Measurements from ENCODE around the gene HPCAL1.

HPCAL1 gene

GRCh38 chr2:10389573-10389972, 86.9 kb downstream of the HPCAL1 start:
- DNase-seq (ENCODE audit: low spot score) = no peak

GRCh38 chr2:10390369-10390801, 87.7 kb downstream of the HPCAL1 start:
- no peak for DNase-seq (ENCODE audit: low spot score)

GRCh38 chr2:10392100-10392499, 89.4 kb downstream of the HPCAL1 start:
- no peak for DNase-seq (ENCODE audit: low spot score)

GRCh38 chr2:10392548-10392947, 89.8 kb downstream of the HPCAL1 start:
- DNase-seq (ENCODE audit: low spot score) = no peak

- DNase-seq (ENCODE audit: low spot score) = no peak
Observed at GRCh38 chr2:10392951-10393639, 90.4 kb downstream of the HPCAL1 start.

GRCh38 chr2:10393640-10393982, 90.9 kb downstream of the HPCAL1 start:
- no peak for DNase-seq (ENCODE audit: low spot score)

- DNase-seq (ENCODE audit: low spot score) = no peak
Observed at GRCh38 chr2:10395893-10396292, 93.2 kb downstream of the HPCAL1 start.

- DNase-seq (ENCODE audit: low spot score) = no peak
Observed at GRCh38 chr2:10396464-10396863, 93.8 kb downstream of the HPCAL1 start.

GRCh38 chr2:10397297-10397875, 94.7 kb downstream of the HPCAL1 start:
- no peak for DNase-seq (ENCODE audit: low spot score)

GRCh38 chr2:10397878-10398277, 95.2 kb downstream of the HPCAL1 start:
- no peak for DNase-seq (ENCODE audit: low spot score)

- DNase-seq (ENCODE audit: low spot score) = no peak
Observed at GRCh38 chr2:10398496-10398895, 95.8 kb downstream of the HPCAL1 start.

GRCh38 chr2:10399358-10399757, 96.7 kb downstream of the HPCAL1 start:
- no peak for DNase-seq (ENCODE audit: low spot score)

- no peak for DNase-seq (ENCODE audit: low spot score)
Observed at GRCh38 chr2:10400002-10400401, 97.3 kb downstream of the HPCAL1 start.

GRCh38 chr2:10400568-10400977, 97.9 kb downstream of the HPCAL1 start:
- no peak for DNase-seq (ENCODE audit: low spot score)

GRCh38 chr2:10400978-10401951, 98.6 kb downstream of the HPCAL1 start:
- no peak for DNase-seq (ENCODE audit: low spot score)

- no peak for DNase-seq (ENCODE audit: low spot score)
Observed at GRCh38 chr2:10402062-10402585, 99.4 kb downstream of the HPCAL1 start.

GRCh38 chr2:10402653-10403215, 100.0 kb downstream of the HPCAL1 start:
- DNase-seq (ENCODE audit: low spot score) = no peak

- no peak for DNase-seq (ENCODE audit: low spot score)
Observed at GRCh38 chr2:10404324-10405143, 101.8 kb downstream of the HPCAL1 start.

GRCh38 chr2:10405448-10405847, 102.7 kb downstream of the HPCAL1 start:
- no peak for DNase-seq (ENCODE audit: low spot score)

GRCh38 chr2:10406016-10406415, 103.3 kb downstream of the HPCAL1 start:
- no peak for DNase-seq (ENCODE audit: low spot score)

GRCh38 chr2:10406491-10407188, 103.9 kb downstream of the HPCAL1 start:
- DNase-seq (ENCODE audit: low spot score) = no peak
